NB4 (cell line): ENCODE data around the gene SMURF1.
"Not testable (repeated sequence)": the region's sequence is repeated elsewhere in the genome, so short reads cannot be mapped to it uniquely, and the experiment has no call there.

ENCODE experiments used
- DNase-seq: peaks from one replicate; pipeline ENCODE4 v3.0.0; 2010; ENCODE audit warnings: low read depth
- H3K4me3 ChIP-seq: one replicate; pipeline ENCODE4 v1.5.1; 2011; ENCODE audit warnings: mild to moderate bottlenecking, low read depth, low read length, moderate library complexity
- MYC ChIP-seq: IDR thresholded peaks from 2 replicates; pipeline ENCODE4 v1.6.1; 2011; ENCODE audit warnings: low read depth, low read length
- POLR2A ChIP-seq: IDR thresholded peaks from 2 replicates; pipeline ENCODE4 v1.6.1; 2011; ENCODE audit warnings: mild to moderate bottlenecking; ENCODE audit not compliant: insufficient read length; ENCODE audit errors: extremely low read depth
- TF ChIP-seq, protein P1 (sequence below): IDR thresholded peaks from 2 replicates; pipeline ENCODE4 v1.6.1; 2011; ENCODE audit warnings: low read depth, low read length
- TF ChIP-seq, protein P2 (sequence below): IDR thresholded peaks from one replicate; pipeline ENCODE4 v1.5.1; 2012; ENCODE audit warnings: low read depth, low read length

The SMURF1 gene

DNA sequence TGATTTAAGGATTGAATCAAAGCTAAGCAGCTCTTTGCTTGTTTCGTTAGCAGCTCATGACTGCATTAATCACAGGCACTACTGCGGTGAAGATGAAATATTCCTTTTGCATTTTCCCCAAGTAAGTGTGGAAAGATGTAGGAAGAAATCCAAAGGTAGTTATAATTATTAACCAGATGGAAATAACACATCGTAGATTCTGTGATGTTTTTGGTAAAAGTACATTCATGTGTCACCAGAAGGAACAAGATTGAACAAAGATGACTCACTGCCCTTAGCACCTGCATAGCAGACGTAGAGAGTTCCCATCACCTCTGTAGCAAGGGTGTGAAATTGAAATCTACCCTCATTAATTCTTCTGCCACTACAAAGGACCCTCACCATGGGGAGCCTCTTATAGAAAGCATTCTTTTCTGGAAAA, 37.1 kb downstream of the SMURF1 start:
- no peak overlapping the region for H3K4me3 ChIP-seq
- no peak for DNase-seq
- TF ChIP-seq, protein P1, sequence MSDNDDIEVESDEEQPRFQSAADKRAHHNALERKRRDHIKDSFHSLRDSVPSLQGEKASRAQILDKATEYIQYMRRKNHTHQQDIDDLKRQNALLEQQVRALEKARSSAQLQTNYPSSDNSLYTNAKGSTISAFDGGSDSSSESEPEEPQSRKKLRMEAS = no peak
- no peak for TF ChIP-seq MYC
- TF ChIP-seq, protein P2, sequence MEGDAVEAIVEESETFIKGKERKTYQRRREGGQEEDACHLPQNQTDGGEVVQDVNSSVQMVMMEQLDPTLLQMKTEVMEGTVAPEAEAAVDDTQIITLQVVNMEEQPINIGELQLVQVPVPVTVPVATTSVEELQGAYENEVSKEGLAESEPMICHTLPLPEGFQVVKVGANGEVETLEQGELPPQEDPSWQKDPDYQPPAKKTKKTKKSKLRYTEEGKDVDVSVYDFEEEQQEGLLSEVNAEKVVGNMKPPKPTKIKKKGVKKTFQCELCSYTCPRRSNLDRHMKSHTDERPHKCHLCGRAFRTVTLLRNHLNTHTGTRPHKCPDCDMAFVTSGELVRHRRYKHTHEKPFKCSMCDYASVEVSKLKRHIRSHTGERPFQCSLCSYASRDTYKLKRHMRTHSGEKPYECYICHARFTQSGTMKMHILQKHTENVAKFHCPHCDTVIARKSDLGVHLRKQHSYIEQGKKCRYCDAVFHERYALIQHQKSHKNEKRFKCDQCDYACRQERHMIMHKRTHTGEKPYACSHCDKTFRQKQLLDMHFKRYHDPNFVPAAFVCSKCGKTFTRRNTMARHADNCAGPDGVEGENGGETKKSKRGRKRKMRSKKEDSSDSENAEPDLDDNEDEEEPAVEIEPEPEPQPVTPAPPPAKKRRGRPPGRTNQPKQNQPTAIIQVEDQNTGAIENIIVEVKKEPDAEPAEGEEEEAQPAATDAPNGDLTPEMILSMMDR = no peak
- TF ChIP-seq POLR2A = no peak

DNA sequence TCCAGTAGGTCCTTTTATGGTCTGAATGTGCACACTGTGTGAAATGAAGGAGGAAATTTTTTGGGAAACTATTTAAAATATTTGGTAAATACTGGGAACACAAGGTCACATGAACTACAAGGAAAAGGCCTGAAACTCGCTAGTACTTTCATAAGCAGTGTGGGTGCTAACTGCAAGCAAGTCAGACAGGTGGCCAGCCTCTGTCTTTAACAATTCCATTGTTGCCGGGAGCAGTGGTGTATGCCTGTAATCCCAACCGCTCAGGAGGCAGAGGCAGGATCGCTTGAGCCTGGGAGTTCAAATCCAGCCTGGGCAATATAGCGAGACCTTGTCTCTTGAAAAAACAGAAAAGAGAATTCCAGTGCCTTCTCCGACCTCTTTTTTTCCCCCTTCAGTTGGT, 37.5 kb downstream of the SMURF1 start:
- no peak for TF ChIP-seq POLR2A
- TF ChIP-seq MYC = no peak
- TF ChIP-seq, protein P2 = no peak
- TF ChIP-seq, protein P1 = no peak
- H3K4me3 ChIP-seq = no peak overlapping the region
- DNase-seq = no peak

DNA sequence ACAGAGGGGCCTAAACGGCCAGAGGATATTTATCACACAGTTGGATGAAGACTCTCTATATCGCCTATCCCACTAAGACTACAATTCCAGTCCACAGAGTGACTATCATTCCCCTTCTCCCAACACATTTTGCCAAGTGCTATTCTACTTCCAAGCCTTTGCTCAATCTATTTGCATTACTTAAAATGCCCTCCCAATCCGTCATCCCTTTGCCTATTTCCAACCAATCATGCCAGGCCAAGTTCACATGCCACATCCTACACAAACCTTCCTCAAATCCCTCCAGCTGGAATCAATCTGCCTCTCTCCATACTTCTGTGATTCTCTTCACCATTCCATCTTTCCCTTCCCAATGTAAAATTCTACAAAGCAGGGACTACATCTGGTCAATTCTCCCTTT, 38.2 kb downstream of the SMURF1 start:
- TF ChIP-seq, protein P2 = no peak
- no peak for TF ChIP-seq POLR2A
- TF ChIP-seq MYC = no peak
- TF ChIP-seq, protein P1 = no peak
- DNase-seq = no peak
- no peak overlapping the region for H3K4me3 ChIP-seq

DNA sequence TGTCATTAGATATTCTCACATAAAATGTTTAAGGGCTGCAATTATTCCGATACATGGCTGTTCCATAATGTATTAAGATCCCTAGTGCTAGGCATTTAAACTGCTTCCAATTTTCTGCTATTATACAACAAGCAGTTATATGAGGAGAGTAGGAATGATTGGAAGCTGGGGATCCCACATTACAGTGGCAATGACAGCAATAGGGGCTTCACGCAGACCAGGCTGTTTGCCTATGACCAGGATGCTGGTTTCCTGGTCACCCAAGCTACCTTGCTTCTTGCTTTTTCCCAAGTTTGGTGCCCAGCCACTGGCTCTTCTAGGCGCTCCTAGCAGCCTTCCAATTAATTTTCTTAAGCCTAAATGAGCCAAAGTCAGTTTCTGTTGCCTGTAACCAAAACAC, 39.3 kb downstream of the SMURF1 start:
- no peak for TF ChIP-seq MYC
- TF ChIP-seq, protein P2 = no peak
- TF ChIP-seq POLR2A = no peak
- TF ChIP-seq, protein P1 = no peak
- no peak for DNase-seq

DNA sequence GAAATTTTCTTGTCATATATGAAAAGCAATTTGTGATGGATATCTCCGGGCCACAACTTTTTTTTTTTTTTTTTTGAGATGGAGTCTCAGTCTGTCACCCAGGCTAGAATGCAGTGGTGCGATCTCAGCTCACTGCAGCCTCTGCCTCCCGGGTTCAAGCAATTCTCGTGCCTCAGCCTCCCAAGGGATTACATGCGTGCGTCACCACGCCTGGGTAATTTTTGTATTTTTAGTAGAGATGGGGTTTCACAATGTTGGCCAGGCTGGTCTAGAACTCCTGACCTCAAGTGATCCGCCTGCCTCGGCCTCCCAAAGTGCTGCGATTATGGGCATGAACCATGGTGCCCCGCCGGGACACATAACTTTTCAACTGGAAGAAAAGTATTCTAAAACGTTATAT, 40.1 kb downstream of the SMURF1 start:
- DNase-seq, H3K4me3 ChIP-seq: not testable (repeated sequence)

More for the DNA sequence above, 39.3 kb downstream of the SMURF1 start:
- H3K4me3 ChIP-seq = no peak overlapping the region

DNA sequence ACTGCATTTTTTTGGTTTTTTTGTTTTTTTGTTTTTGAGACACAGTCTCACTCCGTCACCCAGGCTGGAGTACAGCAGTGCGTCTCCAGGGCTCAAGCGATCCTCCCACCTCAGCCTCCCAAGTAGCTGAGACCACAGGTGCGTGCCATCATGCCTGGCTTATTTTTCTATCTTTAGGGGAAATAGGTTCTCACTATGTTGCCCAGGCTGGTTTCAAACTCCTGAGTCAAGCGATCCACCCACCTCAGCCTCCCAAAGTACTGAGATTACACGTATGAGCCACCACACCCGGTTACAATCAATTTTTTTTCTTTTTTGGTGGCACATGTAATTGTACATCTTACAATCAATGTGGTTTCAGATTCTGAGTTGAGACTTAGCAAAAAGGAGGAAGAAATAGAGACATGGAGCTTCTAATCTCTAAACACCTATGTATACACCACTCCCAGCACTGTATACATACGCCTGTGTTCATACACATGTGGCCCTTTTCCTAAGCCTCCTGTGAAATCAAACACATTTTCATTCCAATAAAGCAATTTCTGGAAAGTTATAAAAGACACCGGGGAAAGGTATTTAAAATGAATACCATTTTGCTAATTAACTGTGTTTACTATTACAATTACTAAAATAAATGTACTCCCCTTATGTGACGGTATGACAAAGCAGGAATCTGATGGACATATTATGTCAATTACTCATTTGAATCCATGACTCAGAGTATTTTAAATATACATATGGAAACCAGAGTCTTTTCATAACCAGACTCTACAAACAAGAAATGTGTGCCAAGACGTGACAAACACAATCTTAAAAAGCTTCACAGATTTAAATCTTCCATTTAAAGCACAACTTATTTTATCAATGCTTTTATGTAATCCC, 40.9 kb downstream of the SMURF1 start:
- no peak overlapping the region for H3K4me3 ChIP-seq
- no peak for DNase-seq
- TF ChIP-seq MYC (no peak), POLR2A (no peak)
- TF ChIP-seq, protein P2 = no peak
- TF ChIP-seq, protein P1 = no peak
